Fibroblast of lung (primary cell): ENCODE data around the gene RAMAC. TPM values are rescaled to one million over a fixed set of nuclear protein-coding genes. Genes with fewer than 3 reads are reported as not detected.
A peak's percentile ranks its signal among the peaks of the same experiment; 100 is the strongest.

Experiments used
- DNase-seq, 2 donors: peaks; one replicate each; pipeline versions ENCODE4 v3.0.0 to v3.0.0-alpha.2; 2010; ENCODE audit warnings: low read depth in 2 of 2
- H2AFZ ChIP-seq: 2 replicates; pipeline ENCODE4 v1.5.1; 2012; ENCODE audit warnings: low read length, control low read depth, inconsistent platforms
- H3K27ac ChIP-seq: 2 replicates; pipeline ENCODE4 v1.5.1; 2011; ENCODE audit warnings: low read length, control low read depth; ENCODE audit not compliant: insufficient read depth
- H3K27me3 ChIP-seq: 2 replicates; pipeline ENCODE4 v1.5.1; 2011; ENCODE audit warnings: mild to moderate bottlenecking, low read length; ENCODE audit not compliant: control insufficient read depth, insufficient read depth
- H3K36me3 ChIP-seq: 2 replicates; pipeline ENCODE4 v1.5.1; 2011; ENCODE audit warnings: low read length; ENCODE audit not compliant: control insufficient read depth, insufficient read depth
- H3K4me1 ChIP-seq: 2 replicates; pipeline ENCODE4 v1.5.1; 2011; ENCODE audit warnings: low read length; ENCODE audit not compliant: control insufficient read depth, insufficient read depth; ENCODE audit errors: extremely low read depth
- H3K4me2 ChIP-seq: 2 replicates; pipeline ENCODE4 v1.5.1; 2011; ENCODE audit warnings: low read length, control low read depth; ENCODE audit not compliant: insufficient read depth; ENCODE audit errors: extremely low read depth
- H3K4me3 ChIP-seq, 4 experiments: fragments of 200-600 bp in 1 of 4; sonication (generic) in 1 of 4; replicated peaks in 1 of 4; 2 replicates each; pipeline ENCODE4 v1.5.1; 2011 to 2016; ENCODE audit warnings: low read length in 4 of 4, low read depth in 3 of 4, mild to moderate bottlenecking in 3 of 4, control low read depth in 2 of 4, inconsistent platforms in 1 of 4, mixed read lengths in 1 of 4; ENCODE audit not compliant: insufficient read depth in 1 of 4; ENCODE audit errors: control extremely low read depth in 1 of 4
- H3K79me2 ChIP-seq: 2 replicates; pipeline ENCODE4 v1.5.1; 2012; ENCODE audit warnings: mild to moderate bottlenecking, low read length, inconsistent platforms; ENCODE audit not compliant: control insufficient read depth, insufficient read depth
- H3K9ac ChIP-seq: 2 replicates; pipeline ENCODE4 v1.5.1; 2011; ENCODE audit warnings: mild to moderate bottlenecking, low read length, control low read depth; ENCODE audit not compliant: insufficient read depth
- H3K9me3 ChIP-seq: 2 replicates; pipeline ENCODE4 v1.5.1; 2012; ENCODE audit warnings: low read depth, low read length; ENCODE audit not compliant: control insufficient read depth, insufficient read depth
- H4K20me1 ChIP-seq: 2 replicates; pipeline ENCODE4 v1.5.1; 2011; ENCODE audit warnings: low read length; ENCODE audit not compliant: control insufficient read depth, insufficient read depth; ENCODE audit errors: extremely low read depth
- EZH2 ChIP-seq: IDR thresholded peaks from 2 replicates; pipeline ENCODE4 v1.5.1; 2012; ENCODE audit warnings: low read length, control low read depth, mild to moderate bottlenecking; ENCODE audit errors: missing control alignments
- polyA plus RNA-seq, 2 donors: library from polyadenylated mRNA; depleted of rRNA in 1 of 2; stranded (reverse) in 1 of 2; unstranded in 1 of 2; fragments of >200 nt; gene quantifications; 2 replicates each; pipeline ENCODE4 v1.2.1, GENCODE V29; 2011 to 2012; ENCODE audit warnings: missing spikeins in 1 of 2
- total RNA-seq: library from RNA; depleted of rRNA; stranded (reverse); fragments of >200 nt; gene quantifications from 2 replicates; pipeline ENCODE4 v1.2.1, GENCODE V29; 2014
- TF ChIP-seq, protein P1 (sequence below), 2 donors: IDR thresholded peaks in 1 of 2; conservative IDR thresholded peaks in 1 of 2; 1 replicate in 1 of 2; 2 replicates in 1 of 2; pipeline ENCODE4 v1.5.1; 2011 to 2012; ENCODE audit warnings: low read length in 2 of 2, control low read depth in 1 of 2, inconsistent platforms in 1 of 2, low read depth in 1 of 2, mild to moderate bottlenecking in 1 of 2

The RAMAC gene
- total and polyA plus RNA-seq, 2 donors (not counting 1 experiment from before 2014, with no cell fraction given) = 26.6 to 34.3 TPM

DNA sequence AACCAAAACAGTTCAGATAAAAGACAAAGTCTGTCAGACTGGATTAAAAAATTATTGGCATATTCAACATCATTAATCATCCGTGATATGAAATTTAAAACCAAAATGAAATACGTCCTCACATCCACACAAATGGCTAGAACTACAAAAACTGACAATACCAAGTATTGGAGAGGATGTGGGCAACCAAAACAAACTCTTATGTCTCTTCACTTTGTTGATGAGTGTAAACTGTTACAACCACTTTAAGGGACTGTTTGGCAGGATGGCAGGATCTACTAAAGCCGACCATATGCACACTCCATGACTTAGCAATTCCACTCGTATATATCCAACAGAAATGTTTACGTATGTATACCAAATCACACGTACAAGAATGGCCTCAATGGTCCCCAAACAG is 50.2 kb downstream of the RAMAC start:
- no peak for DNase-seq
- H3K4me1 ChIP-seq = no peaks in the 10 kb centered on the region
- no peak overlapping the region for H3K4me3 ChIP-seq
- no peak overlapping the region for H3K27ac ChIP-seq
- peaks cover 53% of the 10 kb centered on the region for H3K79me2 ChIP-seq
- no peak for TF ChIP-seq EZH2
- TF ChIP-seq, protein P1, sequence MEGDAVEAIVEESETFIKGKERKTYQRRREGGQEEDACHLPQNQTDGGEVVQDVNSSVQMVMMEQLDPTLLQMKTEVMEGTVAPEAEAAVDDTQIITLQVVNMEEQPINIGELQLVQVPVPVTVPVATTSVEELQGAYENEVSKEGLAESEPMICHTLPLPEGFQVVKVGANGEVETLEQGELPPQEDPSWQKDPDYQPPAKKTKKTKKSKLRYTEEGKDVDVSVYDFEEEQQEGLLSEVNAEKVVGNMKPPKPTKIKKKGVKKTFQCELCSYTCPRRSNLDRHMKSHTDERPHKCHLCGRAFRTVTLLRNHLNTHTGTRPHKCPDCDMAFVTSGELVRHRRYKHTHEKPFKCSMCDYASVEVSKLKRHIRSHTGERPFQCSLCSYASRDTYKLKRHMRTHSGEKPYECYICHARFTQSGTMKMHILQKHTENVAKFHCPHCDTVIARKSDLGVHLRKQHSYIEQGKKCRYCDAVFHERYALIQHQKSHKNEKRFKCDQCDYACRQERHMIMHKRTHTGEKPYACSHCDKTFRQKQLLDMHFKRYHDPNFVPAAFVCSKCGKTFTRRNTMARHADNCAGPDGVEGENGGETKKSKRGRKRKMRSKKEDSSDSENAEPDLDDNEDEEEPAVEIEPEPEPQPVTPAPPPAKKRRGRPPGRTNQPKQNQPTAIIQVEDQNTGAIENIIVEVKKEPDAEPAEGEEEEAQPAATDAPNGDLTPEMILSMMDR (conservative IDR thresholded peaks at IDR 0.05 in 1 of 2, IDR thresholded peaks at IDR 0.05 in 1 of 2; ENCODE audit: low read depth in 1 of 2, low read length in 2 of 2) = no peak
- H3K9ac ChIP-seq = no peak overlapping the region
- no peaks in the 10 kb centered on the region for H3K27me3 ChIP-seq
- H4K20me1 ChIP-seq = no peaks in the 10 kb centered on the region
- no peak overlapping the region for H3K4me2 ChIP-seq
- no peak overlapping the region for H2AFZ ChIP-seq
- H3K36me3 ChIP-seq = peaks cover 2% of the 10 kb centered on the region
- H3K9me3 ChIP-seq = no peaks in the 10 kb centered on the region

DNA sequence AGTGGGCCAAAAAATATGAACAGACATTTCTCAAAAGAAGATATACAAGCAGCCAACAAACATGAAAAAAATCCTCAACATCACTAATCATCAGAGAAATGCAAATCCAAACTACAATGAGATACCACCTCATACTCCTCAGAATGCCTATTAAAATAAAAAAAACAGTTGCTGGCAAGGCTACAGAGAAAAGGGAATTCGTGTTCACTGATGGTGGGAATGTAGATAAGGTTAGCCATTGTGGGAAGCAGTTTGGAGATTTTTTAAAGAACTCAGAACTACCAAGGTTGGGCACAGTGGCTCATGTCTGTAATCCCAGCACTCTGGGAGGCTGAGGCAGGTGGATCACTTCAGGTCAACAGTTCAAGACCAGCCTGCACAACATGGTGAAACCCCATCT is 53.2 kb downstream of the RAMAC start:
- no peak overlapping the region for H3K4me2 ChIP-seq
- H3K4me1 ChIP-seq = no peaks in the 10 kb centered on the region
- no peak overlapping the region for H3K4me3 ChIP-seq
- no peaks in the 10 kb centered on the region for H3K9me3 ChIP-seq
- H3K27me3 ChIP-seq = no peaks in the 10 kb centered on the region
- no peak overlapping the region for H2AFZ ChIP-seq
- DNase-seq = peak in 1 of 2 donors; percentile 52
- H4K20me1 ChIP-seq = no peaks in the 10 kb centered on the region
- H3K36me3 ChIP-seq = peaks cover 2% of the 10 kb centered on the region
- no peak for TF ChIP-seq EZH2
- TF ChIP-seq, protein P1 (conservative IDR thresholded peaks at IDR 0.05 in 1 of 2, IDR thresholded peaks at IDR 0.05 in 1 of 2; ENCODE audit: low read depth in 1 of 2, low read length in 2 of 2) = no peak
- no peak overlapping the region for H3K27ac ChIP-seq
- H3K79me2 ChIP-seq = peaks cover 53% of the 10 kb centered on the region
- no peak overlapping the region for H3K9ac ChIP-seq

Other genes starting within 250 kb of the RAMAC start
- not detected in 2 replicates for gene FSD2, start 180.1 kb upstream of the RAMAC start, total RNA-seq
- gene FSD2, start 180.1 kb upstream of the RAMAC start, polyA plus RNA-seq = not detected in 2 replicates
- gene WHAMM, start 176.6 kb upstream of the RAMAC start, total RNA-seq = 4.9 and 5.6 TPM in 2 replicates
- 5.3 TPM in 2 replicates for gene WHAMM, start 176.6 kb upstream of the RAMAC start, polyA plus RNA-seq
- 6.9 and 9.9 TPM in 2 replicates for gene HOMER2, start 33.5 kb upstream of the RAMAC start, total RNA-seq
- 1.1 and 2.9 TPM in 2 replicates for gene HOMER2, start 33.5 kb upstream of the RAMAC start, polyA plus RNA-seq
- 8.0 and 12.6 TPM in 2 replicates for gene C15orf40, start 25.4 kb downstream of the RAMAC start, total RNA-seq
- 20.7 and 20.8 TPM in 2 replicates for gene C15orf40, start 25.4 kb downstream of the RAMAC start, polyA plus RNA-seq
- 93.2 and 105 TPM in 2 replicates for gene BTBD1, start 81.0 kb downstream of the RAMAC start, total RNA-seq
- gene BTBD1, start 81.0 kb downstream of the RAMAC start, polyA plus RNA-seq = 72.0 and 84.0 TPM in 2 replicates
- gene TM6SF1, start 121.4 kb downstream of the RAMAC start, total RNA-seq = 2.3 and 3.6 TPM in 2 replicates
- 3.2 and 3.9 TPM in 2 replicates for gene TM6SF1, start 121.4 kb downstream of the RAMAC start, polyA plus RNA-seq
- gene HDGFL3, start 221.6 kb downstream of the RAMAC start, total RNA-seq = 26.2 and 43.1 TPM in 2 replicates
- 59.1 and 67.2 TPM in 2 replicates for gene HDGFL3, start 221.6 kb downstream of the RAMAC start, polyA plus RNA-seq